Activated CD4-positive, CD25-positive, alpha-beta regulatory T cell treated with anti-CD3 and anti-CD28 coated beads, Interleukin-2, amount 50 U/mL, for 16 hours (primary cell): ENCODE measurements around the gene CCDC24.

ENCODE experiments used
- DNase-seq: peaks from one replicate; pipeline ENCODE4 v3.0.0-alpha.2; 2020; ENCODE audit warnings: low read depth, low spot score

Gene CCDC24

DNA sequence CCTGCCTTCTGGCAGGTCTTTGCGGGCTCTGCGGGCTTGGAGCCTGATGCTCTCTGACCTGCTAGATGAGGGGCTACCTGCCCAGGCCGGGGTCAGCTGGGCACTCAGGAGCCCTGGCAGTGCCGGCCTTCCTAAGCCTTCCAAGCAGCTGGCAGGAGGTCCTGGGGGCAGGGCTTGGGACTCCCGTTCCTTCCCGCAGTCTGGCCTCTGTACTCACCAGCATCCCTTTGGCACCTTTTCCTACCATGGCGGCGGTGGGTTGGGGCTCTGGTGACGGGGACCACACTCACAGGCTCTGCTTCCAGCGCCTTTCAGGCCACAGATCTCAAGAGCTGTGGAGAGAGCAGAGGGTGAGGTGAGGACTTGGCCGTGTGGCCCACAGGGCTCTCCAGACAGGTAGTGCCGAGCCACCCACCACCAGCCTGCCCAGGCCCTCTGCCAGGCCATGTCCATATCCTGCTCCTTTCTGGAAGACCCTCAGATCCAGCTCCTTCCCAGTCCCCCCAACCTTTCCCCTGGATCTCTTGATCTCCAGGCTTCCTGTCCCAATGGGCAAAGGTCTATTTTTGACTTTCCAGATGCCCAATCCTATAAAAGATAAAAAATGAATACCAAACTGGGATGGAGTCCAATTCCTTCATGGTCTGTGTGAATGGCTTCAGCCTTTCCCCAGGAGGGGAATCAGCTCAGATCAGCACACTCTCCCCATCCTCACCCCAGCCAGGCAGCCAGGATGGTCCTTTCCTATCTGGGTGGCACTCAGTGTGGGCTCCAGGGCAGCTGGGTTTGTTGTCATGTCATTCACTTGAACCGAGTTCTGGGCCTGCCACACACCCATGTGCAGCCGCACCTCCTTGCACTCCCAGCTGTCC, 32.9 kb downstream of the CCDC24 start:
- no peak for DNase-seq

DNA sequence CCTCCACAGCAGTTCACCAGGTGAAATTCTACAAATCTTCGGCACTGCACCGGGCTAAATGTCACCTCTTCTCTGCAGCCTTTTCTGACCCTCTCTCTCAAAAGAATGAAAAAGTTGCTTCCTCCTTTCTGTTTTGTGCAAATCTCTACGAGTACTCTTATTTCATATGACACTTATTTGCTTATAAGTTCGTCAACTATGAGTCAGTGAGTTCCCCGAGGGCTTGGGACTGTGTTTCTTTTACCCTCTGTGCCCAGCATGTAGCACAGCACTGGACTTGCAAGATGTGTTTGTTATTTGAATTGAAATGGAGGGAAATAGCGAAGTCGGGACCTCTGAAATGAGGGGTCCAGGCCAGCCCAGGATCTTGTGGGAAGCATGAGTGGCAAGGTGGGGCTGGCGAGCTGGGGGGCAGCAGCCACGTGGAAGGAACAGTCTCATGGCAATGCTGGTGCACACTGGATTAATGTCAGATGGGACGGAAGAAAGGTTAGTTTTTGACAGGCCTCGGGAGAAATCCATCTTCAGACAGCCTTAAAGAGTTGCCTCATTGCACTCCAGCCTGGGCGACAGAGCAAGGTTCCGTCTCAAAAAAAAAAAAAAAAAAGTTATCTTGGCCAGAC, 33.6 kb downstream of the CCDC24 start:
- no peak for DNase-seq

DNA sequence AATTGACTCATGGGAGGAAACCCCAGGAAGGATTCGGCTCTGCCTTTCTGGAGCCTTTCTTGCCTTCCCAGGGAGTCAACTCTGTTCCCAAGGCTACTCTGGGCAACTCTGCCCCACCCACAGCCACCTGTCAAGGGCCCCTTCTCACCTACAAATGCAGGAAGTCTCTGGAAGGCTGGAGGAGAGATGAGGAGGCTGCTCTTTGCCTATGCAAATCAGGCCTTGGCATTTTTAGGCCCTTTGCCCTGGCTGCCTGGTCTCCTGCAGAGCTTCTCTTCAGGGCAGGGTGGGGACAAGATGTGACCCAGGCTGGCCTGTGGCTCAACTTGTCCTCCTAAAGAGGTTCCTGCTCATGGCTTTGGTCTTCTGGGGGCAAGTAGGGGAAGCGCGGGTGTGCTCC, 34.4 kb downstream of the CCDC24 start:
- no peak for DNase-seq

DNA sequence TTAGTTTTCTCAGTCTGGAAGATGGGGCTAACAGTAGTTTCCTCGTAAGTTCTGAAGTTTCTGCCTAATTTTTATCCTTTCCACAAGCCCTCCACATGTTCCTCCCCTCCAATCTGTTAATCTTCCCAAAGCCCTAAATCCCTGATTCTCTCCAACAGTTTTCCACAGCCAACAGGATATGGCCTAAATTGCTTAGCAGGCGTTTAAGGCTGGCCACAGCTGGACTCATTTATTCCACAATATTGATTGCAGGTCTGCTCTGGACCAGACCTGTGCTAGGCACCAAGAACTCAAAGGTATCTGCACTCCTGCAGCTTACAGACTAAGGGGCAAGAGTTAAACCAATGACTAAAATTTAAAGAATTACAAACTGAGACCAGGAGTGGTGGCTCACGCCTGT, 35.9 kb downstream of the CCDC24 start:
- no peak for DNase-seq

DNA sequence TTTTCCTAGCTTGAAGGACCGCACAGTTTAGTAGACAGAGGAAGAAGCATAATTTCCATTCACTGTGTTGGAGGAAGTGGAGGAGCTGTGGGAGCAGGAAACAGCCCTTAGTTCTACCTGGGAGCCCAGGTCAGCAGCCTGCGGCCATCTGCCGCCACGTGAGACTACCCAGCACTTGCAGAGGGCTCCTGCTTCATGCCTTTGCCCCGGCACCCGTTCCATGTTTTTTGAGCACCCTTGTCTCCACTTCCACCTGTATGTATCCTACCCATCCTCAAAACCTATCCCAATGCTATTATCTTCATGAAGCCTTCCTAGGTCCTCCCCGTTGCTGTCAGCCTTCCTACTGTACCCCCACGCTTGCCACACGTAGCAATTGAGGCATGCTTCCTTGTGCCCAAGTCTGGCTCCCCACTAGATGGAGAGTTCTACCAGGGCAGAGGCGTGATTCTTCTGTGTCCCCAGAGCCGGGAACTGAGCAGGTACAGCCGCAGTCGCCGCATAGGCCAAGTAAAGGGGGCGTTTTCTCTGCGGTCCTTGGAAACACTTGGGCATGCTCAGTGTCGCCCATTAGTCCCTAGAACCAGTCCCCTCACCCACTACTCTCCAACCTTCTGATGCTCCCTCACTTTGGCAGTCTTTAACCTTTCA, 38.0 kb downstream of the CCDC24 start:
- no peak for DNase-seq

- DNase-seq: peak; percentile 69
Observed at GRCh38 chr1:44029911-44030604, 38.7 kb downstream of the CCDC24 start.

GRCh38 chr1:44030605-44031251, 39.3 kb downstream of the CCDC24 start:
- DNase-seq: peak; percentile 12

DNA sequence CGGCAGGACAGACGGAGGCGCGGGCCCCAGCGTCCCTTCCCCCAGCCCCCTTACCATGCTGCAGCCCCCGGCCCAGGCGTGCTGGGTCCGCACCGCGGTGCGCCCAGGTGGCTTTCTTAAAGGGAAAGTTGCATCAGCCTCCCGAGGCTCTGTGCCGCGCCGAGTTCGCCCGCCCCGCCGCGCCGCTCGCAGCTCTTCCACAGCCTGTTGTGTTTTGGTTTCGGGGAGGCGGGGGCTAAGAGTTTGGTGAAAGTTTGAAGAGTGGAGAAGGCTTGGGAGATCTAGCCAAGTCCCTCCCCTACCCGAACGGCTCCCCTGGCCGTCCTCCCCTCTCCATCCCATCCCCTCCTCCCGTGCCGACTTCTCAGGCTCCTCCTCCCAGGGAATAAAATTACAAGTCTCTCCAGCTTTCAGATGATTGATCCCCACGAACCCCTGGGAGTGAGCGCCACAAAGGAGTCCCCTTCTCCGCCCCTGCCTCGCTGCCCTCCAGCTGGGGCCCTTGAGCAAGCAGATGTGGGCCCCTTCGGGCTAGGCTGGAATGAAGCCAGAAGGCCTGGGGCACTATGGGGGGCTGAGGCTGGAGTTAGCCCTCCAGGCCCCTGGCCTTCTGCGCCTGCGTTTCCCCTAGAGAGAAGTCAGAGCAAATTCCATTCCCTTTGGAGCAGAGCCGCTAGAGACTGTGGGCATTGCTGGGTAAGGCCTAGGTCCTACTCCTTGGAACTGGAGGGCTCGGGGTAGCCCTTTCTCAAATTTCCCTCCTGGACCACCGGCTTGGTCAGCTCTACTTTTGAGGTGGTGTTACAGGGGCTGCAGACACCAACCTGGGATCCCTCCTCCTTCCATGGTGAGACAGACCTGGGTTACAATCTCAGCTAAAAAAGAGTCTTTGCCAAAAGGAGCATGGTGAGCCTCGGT, 40.1 kb downstream of the CCDC24 start, which contains the start of gene SLC6A9:
Gene SLC6A9 (minus strand): TSS at position 211 of the 918 bp plus-strand sequence. CDS start 7,185 bp downstream, outside the sequence.
- peak; percentile 21 for DNase-seq

GRCh38 chr1:44032170-44032790, 40.9 kb downstream of the CCDC24 start:
- DNase-seq: no peak

DNA sequence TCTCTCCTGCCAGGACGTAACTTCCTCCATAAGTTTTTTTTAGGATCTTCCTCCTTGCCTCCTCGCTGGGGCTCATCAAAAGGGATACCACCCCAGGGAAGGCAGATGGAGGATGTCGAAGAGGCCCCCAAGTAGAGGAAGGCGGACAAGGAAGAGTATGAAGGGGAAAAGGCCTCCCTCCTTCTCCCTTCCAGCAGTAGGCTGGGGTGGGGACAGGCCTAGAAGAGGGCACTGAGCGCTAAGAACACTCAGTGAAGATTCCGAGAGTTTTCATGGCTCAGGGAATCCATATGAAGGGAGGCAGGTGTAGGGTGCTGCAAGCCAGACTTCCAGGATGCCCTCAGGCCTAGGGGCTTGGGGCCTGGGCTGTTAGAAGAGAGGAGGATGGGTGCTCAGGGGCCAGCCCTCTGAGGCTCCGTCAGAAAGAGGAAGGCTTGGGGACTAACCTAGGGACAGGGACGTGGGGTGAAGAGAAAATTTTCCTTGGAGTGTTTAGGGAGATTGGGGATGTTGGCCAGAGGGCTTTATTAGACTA, 41.7 kb downstream of the CCDC24 start:
- DNase-seq: no peak

DNA sequence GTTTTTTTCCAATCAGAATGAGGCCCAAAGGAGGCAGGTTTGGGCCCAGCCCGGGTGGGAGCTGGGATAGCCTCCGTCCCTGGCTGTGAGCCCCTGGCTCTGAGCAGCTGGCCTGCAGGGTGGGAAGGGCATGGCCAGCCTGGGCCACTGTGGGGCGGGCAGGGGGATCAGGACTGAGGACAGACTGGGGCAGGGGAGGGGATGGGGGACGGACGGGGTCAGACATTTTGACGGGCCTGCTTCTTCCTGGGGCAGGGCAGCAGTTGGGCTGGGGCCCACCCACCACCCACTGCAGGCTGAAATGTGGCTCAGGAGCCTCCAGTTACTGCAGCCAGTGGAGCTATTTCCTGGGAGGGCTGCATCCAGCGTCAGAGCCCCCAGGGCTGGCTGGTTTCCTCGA, 42.4 kb downstream of the CCDC24 start:
- DNase-seq: no peak

DNA sequence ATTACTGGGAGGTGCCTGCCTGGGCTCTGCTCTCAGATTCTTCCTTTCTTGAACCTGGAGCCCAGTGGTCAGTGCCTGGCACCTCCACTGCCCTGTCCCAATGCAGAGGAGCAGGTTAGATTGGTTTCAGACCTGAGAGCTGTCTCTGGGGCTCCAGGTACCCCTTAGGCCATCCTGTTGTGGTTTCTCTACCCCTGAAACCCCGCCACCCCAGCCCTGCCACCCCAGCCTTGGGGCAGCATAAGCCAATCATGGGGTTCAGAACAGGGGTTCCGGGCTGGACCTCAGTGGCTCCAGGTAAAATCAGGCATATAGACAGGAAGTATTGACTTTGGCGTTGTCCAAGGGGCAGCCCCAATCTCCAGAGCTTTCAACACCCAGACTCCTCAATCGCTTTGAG, 43.0 kb downstream of the CCDC24 start:
- DNase-seq: no peak

DNA sequence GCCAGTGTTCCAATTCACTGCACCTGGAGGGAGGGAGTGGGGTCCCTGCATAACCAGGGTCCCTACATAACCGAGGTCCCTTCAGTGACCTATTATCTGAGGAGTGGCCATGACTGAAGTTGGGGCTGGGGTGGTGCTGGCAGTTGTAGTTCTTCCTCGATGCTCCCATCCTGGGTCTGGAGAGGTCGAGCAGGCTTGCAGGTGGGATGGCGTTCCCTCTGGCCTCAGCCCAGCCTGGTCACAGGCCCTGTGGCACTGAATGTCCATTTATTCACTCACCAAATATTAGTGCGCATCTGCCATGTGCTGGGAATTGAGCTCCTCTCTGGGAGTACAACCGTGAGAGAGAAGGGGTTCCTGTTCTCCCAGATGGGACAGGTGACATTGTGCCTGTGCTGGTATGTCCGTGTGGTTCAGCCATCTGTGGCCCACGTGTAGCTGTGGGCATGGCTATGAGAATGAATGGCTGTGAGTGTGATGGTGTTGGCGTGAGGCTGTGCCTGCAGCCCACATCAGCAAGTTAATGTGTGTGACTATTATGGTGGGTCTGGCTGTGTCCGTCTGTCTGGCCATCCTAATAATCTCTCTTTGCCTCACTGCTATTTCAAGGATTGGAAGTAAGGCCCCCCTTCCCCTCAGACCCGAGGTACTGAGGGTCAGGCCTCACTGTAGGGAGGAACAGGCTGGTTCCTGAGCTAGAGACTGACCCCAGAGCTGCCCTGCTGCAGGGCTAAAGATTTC, 43.7 kb downstream of the CCDC24 start:
- DNase-seq: no peak

GRCh38 chr1:44035726-44036408, 44.5 kb downstream of the CCDC24 start:
- DNase-seq: no peak

DNA sequence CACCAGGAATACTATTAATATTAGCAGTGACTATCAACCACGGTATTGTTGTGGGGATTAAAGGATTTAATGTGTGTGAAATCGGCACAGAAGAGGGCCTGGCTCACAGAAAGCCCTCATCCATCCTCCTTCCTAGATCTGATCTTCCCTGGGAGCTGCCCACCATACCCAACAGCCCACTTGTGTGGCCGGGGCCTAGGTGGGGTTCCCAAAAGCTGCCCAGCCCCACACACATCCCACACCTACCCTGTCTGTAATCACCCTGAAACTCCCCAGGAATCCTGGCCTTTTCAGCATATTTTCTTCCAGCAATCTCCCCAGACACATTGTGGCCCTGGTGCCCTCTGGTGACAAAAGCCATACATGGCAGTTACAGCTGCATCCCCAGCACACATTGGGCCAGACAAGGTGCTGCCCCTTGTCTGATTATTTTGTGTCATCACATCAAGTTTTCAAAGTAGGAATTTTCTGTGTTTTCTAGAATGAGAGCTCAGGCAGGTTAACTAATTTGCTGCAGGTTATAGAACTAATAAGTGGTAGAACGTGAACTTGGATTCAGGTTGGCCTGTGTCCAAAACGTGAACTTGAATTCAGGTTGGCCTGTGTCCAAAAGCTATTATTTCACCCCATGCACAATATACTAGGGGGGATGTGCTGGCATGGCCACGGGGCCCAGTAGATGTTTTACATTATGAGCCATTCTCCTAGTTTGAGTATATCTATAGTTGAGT, 45.2 kb downstream of the CCDC24 start:
- DNase-seq: peak; percentile 32

DNA sequence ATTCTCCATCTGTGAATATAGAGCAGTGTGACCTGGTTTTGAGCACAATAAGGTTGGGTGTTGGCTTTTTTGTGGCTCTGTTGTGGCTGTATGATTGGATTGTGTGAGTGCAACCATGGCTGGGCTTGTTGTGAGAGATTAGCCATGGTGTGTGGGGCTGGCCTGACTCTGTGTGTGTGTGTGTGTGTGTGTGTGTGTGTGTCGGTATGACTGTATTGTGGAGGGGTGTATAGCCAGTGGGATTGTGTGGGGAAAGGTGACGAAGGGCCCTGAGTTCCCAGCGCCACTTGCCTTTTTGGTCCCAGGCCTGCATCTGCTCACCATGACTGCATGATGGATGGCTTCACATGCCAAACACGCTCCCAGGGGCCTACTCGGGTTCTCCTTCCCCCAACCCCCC, 45.8 kb downstream of the CCDC24 start:
- no peak for DNase-seq

DNA sequence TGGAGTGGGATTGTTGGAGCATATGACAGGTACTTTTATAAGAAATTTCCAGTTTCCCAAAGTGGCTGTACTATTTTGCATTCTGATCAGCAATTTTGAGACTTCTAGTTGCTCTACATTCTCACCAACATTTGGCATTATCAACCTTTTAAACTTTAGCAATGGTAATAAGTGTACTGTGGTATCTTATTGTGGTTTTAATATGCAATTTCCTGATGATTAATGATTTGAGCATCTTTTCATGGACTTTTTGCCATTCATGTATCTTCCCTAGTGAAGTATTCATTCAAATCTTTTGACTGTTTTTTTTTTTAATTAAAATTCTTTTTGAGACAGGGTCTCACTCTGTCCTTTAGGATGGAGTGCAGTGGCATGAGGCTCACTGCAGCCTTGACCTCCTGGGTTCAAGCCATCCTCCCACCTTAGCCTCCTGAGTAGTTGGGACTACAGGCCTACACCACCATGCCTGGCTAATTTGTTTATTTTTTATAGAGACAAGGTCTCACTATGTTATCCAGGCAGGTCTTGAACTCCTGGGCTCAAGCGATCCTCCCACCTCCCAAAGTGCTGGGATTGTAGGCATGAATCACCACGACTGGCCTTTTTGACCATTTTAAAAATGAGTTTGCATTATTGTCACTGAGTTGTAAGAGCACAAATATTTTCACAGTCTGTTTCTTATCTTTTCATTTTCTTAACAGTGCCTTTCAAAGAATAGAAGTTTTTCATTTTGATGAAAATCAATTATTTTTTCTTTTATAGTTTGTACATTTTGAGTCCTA, 47.7 kb downstream of the CCDC24 start:
- no peak for DNase-seq
